Progenitor cell of endocrine pancreas (in vitro differentiated cells): ENCODE results near the gene LRRC75B. TPM values are rescaled to one million over a fixed set of nuclear protein-coding genes. Genes with fewer than 3 reads are reported as not detected.

Source experiments
- DNase-seq: peaks from one replicate; pipeline ENCODE4 v3.0.0; 2021; ENCODE audit warnings: low spot score; ENCODE audit not compliant: unreplicated experiment
- H3K27ac Mint-ChIP-seq: 2 replicates; pipeline ENCODE4 v1.8.0; 2021; ENCODE audit warnings: mild to moderate bottlenecking, moderate library complexity, mixed read lengths
- H3K27me3 Mint-ChIP-seq: 2 replicates; pipeline ENCODE4 v1.8.0; 2021; ENCODE audit warnings: mixed read lengths
- H3K36me3 Mint-ChIP-seq: 2 replicates; pipeline ENCODE4 v1.8.0; 2022; ENCODE audit warnings: mixed read lengths; ENCODE audit not compliant: insufficient read depth
- H3K4me1 Mint-ChIP-seq: 2 replicates; pipeline ENCODE4 v1.8.0; 2021; ENCODE audit warnings: low read depth, mixed read lengths
- H3K4me3 Mint-ChIP-seq: 2 replicates; pipeline ENCODE4 v1.8.0; 2021; ENCODE audit warnings: low read depth, mild to moderate bottlenecking, moderate library complexity, mixed read lengths
- H3K9me3 Mint-ChIP-seq: 2 replicates; pipeline ENCODE4 v1.8.0; 2021; ENCODE audit warnings: low read depth, mixed read lengths
- total RNA-seq: library from RNA; stranded (reverse); gene quantifications from 2 replicates; pipeline ENCODE4 v1.2.1, GENCODE V29; 2021
- TF ChIP-seq, protein P1 (sequence below): fragments of 200-600 bp; sonication (generic); IDR thresholded peaks from one replicate; pipeline ENCODE4 v1.5.0; 2021; ENCODE audit warnings: antibody characterized with exemption, mild to moderate bottlenecking; ENCODE audit not compliant: unreplicated experiment

LRRC75B gene
- total RNA-seq, 1 donor from 2014 or later: 24.6 TPM

DNA sequence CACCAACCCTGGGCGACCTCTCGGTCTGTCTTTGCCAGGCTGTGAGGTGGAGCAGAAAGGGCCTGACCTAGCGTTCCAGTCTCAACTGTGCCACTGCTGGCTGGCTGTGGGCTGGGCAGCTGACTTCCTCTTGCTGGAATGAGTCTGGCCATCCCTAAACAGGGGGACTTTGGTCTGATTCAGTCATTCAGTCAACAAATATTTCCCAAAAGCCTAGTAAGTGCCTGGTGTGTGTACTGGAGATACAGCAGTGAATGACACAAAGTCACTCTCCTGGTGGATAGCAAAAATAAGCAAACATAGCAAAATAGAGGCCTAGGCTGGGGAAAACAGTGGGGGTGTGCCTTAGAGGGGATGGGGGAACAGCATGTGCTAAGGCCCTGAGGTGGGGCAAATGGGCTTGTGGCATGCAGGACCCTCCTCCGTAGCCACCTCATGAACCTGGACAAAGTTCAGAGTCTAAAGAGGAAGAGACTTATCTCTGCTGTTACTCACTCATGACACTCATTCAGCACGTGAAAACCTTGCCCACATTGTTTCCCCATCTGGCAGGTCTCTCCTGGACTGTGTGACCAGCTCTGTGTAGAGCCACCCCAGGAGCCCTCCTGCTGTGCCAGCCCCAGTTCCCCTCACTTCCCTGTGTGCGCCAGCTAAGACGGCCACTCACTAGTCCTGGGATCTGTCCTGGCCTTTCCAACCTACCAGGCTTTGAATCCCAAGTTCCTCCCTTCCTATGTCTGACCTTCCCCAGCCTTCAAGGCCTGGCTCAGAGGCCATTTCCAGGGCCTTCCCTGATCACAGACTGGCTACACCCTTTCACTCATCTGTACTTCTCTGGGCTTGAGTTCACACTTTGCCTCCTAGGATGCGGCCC, 42.6 kb downstream of the LRRC75B start:
- Mint-ChIP-seq H3K36me3 (peaks cover 9% of the 10 kb centered on the region), H3K4me1 (peaks cover 12% of the 10 kb centered on the region), H3K9me3 (no peaks in the 10 kb centered on the region), H3K27ac (peak overlapping the region; percentile 9), H3K4me3 (no peak overlapping the region), H3K27me3 (no peaks in the 10 kb centered on the region)
- no peak for DNase-seq
- TF ChIP-seq, protein P1, sequence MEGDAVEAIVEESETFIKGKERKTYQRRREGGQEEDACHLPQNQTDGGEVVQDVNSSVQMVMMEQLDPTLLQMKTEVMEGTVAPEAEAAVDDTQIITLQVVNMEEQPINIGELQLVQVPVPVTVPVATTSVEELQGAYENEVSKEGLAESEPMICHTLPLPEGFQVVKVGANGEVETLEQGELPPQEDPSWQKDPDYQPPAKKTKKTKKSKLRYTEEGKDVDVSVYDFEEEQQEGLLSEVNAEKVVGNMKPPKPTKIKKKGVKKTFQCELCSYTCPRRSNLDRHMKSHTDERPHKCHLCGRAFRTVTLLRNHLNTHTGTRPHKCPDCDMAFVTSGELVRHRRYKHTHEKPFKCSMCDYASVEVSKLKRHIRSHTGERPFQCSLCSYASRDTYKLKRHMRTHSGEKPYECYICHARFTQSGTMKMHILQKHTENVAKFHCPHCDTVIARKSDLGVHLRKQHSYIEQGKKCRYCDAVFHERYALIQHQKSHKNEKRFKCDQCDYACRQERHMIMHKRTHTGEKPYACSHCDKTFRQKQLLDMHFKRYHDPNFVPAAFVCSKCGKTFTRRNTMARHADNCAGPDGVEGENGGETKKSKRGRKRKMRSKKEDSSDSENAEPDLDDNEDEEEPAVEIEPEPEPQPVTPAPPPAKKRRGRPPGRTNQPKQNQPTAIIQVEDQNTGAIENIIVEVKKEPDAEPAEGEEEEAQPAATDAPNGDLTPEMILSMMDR: no peak

DNA sequence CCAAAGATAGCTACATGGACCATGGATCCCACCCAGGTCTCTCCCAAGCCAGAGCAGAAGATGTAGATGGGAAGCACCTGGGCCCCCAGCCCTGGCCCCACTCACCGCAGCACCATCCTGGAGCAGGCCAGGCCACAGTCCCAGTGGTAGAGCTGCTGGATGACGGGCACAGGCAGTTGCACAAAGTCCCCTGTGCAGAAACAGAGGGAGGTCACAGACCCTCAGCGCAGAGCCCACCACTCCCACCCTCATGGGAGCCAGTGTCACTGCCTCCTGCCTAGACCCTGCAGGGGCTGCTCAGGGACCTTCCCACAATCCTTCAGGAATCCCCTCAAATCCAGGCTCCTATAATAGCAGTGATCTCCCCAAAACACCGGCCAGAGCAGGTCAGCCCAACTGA, 44.1 kb downstream of the LRRC75B start:
- DNase-seq: no peak
- Mint-ChIP-seq H3K4me1 (peaks cover 4% of the 10 kb centered on the region), H3K27ac (no peak overlapping the region), H3K27me3 (no peaks in the 10 kb centered on the region), H3K9me3 (no peaks in the 10 kb centered on the region), H3K36me3 (peaks cover 10% of the 10 kb centered on the region), H3K4me3 (no peak overlapping the region)
- TF ChIP-seq, protein P1: no peak

DNA sequence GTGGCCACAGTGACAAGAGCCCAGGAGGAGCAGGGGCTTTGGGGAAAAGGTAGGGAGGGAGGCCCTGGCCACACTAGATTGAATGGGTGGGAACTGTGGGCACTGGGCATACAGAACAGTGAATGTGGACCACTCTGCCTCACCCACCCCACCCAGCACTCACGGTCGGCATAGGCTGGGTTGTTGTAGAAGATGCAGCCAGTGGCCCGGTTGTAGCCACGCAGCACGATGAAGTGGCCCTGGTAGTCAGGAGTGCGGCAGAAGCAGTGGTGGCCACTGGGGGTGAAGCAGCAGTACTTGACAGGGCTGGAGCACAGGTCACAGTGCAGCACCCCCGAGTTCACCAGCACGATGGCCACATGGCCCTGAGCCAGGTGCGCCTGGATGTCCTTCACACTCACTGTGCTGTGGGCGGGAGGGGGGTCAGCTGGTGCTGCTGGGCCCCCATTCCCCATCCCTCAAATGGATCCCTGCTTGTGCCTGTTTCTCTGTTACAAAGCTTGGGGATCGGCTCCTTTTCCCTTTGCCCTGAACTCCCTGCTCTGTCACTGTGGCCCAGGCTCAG, 49.1 kb downstream of the LRRC75B start:
- Mint-ChIP-seq H3K4me1 (no peaks in the 10 kb centered on the region), H3K9me3 (no peaks in the 10 kb centered on the region), H3K36me3 (peaks cover 14% of the 10 kb centered on the region), H3K27me3 (no peaks in the 10 kb centered on the region), H3K27ac (no peak overlapping the region), H3K4me3 (no peak overlapping the region)
- TF ChIP-seq, protein P1: no peak
- DNase-seq: no peak

DNA sequence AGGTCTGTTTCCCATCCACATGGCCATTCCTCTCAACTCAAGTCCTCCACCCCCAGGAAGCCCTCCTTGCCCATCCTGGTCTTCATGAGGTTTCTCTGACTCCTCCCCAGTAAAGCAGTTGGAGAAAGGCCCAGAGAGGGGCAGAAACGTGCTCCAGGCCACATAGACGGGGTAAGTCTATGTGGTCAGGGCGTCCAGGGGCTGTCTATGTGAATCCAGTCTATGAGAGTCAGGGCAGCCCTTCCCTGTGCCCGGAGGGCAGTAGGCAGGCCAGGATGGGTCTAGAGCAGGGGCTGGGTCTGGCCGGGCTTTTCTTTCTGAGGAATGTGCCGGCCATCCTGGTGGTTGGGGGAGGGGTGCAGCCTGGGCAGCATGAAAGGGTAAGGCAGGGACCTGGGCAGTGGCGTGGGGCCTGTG, 49.7 kb downstream of the LRRC75B start:
- TF ChIP-seq, protein P1: no peak
- H3K27me3 Mint-ChIP-seq: no peaks in the 10 kb centered on the region
- no peaks in the 10 kb centered on the region for H3K9me3 Mint-ChIP-seq
- no peaks in the 10 kb centered on the region for H3K4me1 Mint-ChIP-seq
- H3K27ac Mint-ChIP-seq: no peak overlapping the region
- H3K36me3 Mint-ChIP-seq: peaks cover 14% of the 10 kb centered on the region
- no peak overlapping the region for H3K4me3 Mint-ChIP-seq
- no peak for DNase-seq

DNA sequence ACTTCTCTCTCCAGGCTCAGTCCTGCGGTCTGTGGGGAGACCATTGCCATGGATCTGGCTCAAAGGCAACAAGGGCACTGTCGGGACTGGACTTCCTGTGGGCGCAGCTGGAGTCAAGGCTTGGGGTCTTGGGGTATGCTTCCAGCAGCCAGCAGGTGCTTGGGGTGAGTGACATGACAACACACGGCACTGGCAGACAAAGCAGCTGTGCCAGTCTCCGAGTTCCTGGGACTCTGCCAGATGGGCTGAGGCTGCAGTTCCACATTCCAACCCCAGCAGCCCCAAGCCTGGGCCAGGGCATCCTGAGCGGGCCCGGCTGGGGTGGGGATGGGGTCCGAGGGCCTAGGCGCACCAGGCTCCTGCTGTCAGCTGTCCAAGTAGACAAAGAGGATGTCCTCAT, 50.2 kb downstream of the LRRC75B start:
- Mint-ChIP-seq H3K27me3 (no peaks in the 10 kb centered on the region), H3K27ac (no peak overlapping the region), H3K36me3 (peaks cover 14% of the 10 kb centered on the region), H3K9me3 (no peaks in the 10 kb centered on the region), H3K4me3 (no peak overlapping the region), H3K4me1 (no peaks in the 10 kb centered on the region)
- TF ChIP-seq, protein P1: no peak
- no peak for DNase-seq
